K562 (cell line): ENCODE results near the gene TENT5A. TPM values are rescaled to one million over a fixed set of nuclear protein-coding genes. Genes with fewer than 3 reads are reported as not detected.

ENCODE experiments used
- ATAC-seq: fragments of 200-7000 bp; cut with Tn5 transposase; 3 replicates; pipeline ENCODE4 v1.9.1; 2020; ENCODE audit warnings: moderate library complexity
- BruUV-seq: library from RNA; stranded (reverse); fragments of 400-500 nt; replicated peaks from 2 replicates; lab custom pipeline; 2021; lab: Mats Ljungman, UMichigan
- CTCF ChIA-PET: fragments of 300-600 bp; formaldehyde crosslinking; extraction: SDS; loops from one replicate; lab custom pipeline; 2021; ENCODE audit warnings: low intra/inter-chr PET ratio; lab: Yijun Ruan, JAX
- POLR2A ChIA-PET: fragments of 300-600, 350-650 bp; sonication (Branson Sonifier 250); formaldehyde crosslinking; extraction: SDS; loops from one replicate; lab custom pipeline; 2021; ENCODE audit warnings: antibody characterized with exemption, inconsistent platforms; lab: Yijun Ruan, JAX
- DNase-seq, 4 experiments: peaks; one replicate each; pipeline versions ENCODE4 v3.0.0 to v3.0.0-alpha.2; 2011 to 2018; ENCODE audit warnings: low spot score in 3 of 4, mixed read lengths in 3 of 4; ENCODE audit errors: extremely low read depth in 1 of 4
- FAIRE-seq: peaks from 2 replicates; lab custom pipeline; 2011; peaks lifted over from hg19 to GRCh38; lab: Jason Lieb, UNC
- H2AFZ ChIP-seq: 2 replicates; pipeline ENCODE4 v1.6.0; 2011; ENCODE audit warnings: low read depth, low read length, control low read depth, inconsistent platforms
- H3K27ac ChIP-seq: fragments of 200-600 bp; 3 replicates; pipeline ENCODE4 v1.8.0; 2011; ENCODE audit warnings: low read depth, mild to moderate bottlenecking, control low read depth, inconsistent platforms, low read length, moderate library complexity, mixed read lengths; ENCODE audit errors: extremely low read depth
- H3K27me3 ChIP-seq, 2 experiments: fragments of 300-600 bp in 1 of 2; 2 replicates in 1 of 2; 3 replicates in 1 of 2; pipeline versions ENCODE4 v1.6.0 to v1.8.0; 2011; ENCODE audit warnings: inconsistent platforms in 2 of 2, low read length in 2 of 2, mild to moderate bottlenecking in 1 of 2, mixed read lengths in 1 of 2, moderate library complexity in 1 of 2; ENCODE audit not compliant: control insufficient read depth in 2 of 2, insufficient read depth in 2 of 2
- H3K36me3 ChIP-seq: fragments of 300-600 bp; 3 replicates; pipeline ENCODE4 v1.8.0; 2011; ENCODE audit warnings: mild to moderate bottlenecking, low read length, inconsistent platforms; ENCODE audit not compliant: control insufficient read depth, insufficient read depth
- H3K4me1 ChIP-seq, 2 experiments: fragments of 200-600 bp in 1 of 2; replicated peaks in 1 of 2; 2 replicates in 1 of 2; 3 replicates in 1 of 2; pipeline versions ENCODE4 v1.5.1 to v1.8.0; 2011; ENCODE audit warnings: inconsistent platforms in 2 of 2, low read length in 2 of 2, mild to moderate bottlenecking in 1 of 2, mixed read lengths in 1 of 2, moderate library complexity in 1 of 2; ENCODE audit not compliant: control insufficient read depth in 2 of 2, insufficient read depth in 2 of 2
- H3K4me2 ChIP-seq: 2 replicates; pipeline ENCODE4 v1.6.1; 2011; ENCODE audit warnings: low read length, control low read depth, inconsistent platforms, mixed read lengths; ENCODE audit not compliant: insufficient read depth
- H3K4me3 ChIP-seq: fragments of 200-600 bp; sonication (generic), shearing (Covaris generic); 2 replicates; pipeline ENCODE4 v1.5.1; 2016; ENCODE audit warnings: control low read depth, inconsistent platforms
- H3K79me2 ChIP-seq: fragments of 200-600 bp; 3 replicates; pipeline ENCODE4 v1.8.0; 2011; ENCODE audit warnings: low read length, inconsistent platforms; ENCODE audit not compliant: control insufficient read depth, insufficient read depth
- H3K9ac ChIP-seq, 2 experiments: 2 replicates each; pipeline versions ENCODE4 v1.6.0 to v1.6.1; 2011; ENCODE audit warnings: low read depth in 2 of 2, low read length in 2 of 2, control low read depth in 1 of 2, inconsistent platforms in 1 of 2, mild to moderate bottlenecking in 1 of 2, mixed read lengths in 1 of 2; ENCODE audit not compliant: insufficient read depth in 1 of 2
- H3K9me1 ChIP-seq: one replicate; pipeline ENCODE4 v1.6.0; 2011; ENCODE audit warnings: inconsistent platforms, mild to moderate bottlenecking, low read length, moderate library complexity; ENCODE audit not compliant: control insufficient read depth, insufficient read depth
- H3K9me3 ChIP-seq: replicated peaks from 2 replicates; pipeline ENCODE4 v1.5.1; 2011; ENCODE audit warnings: low read depth, low read length, inconsistent platforms; ENCODE audit not compliant: control insufficient read depth, insufficient read depth
- H4K20me1 ChIP-seq: replicated peaks from 2 replicates; pipeline ENCODE4 v1.6.1; 2011; ENCODE audit warnings: low read length, inconsistent platforms, mixed read lengths; ENCODE audit not compliant: control insufficient read depth, insufficient read depth
- CEBPG ChIP-seq, 3 experiments: fragments of 200-800 bp in 1 of 3; sonication (Bioruptor generic) in 1 of 3; sonication (generic) in 1 of 3; formaldehyde crosslinking in 1 of 3; IDR thresholded peaks in 2 of 3; conservative IDR thresholded peaks in 1 of 3; 2 replicates each; pipeline versions ENCODE4 v1.6.1 to v1.8.0; 2016 to 2022; ENCODE audit warnings: missing compliant biosample characterization in 2 of 3, missing genetic modification characterization in 2 of 3, mild to moderate bottlenecking in 1 of 3, missing genetic modification reagents in 1 of 3
- PRMT5 ChIP-seq: sonication (generic); formaldehyde crosslinking; IDR thresholded peaks from 2 replicates; pipeline ENCODE4 v1.5.0; 2020; ENCODE audit warnings: missing genetic modification reagents
- SOX6 ChIP-seq: fragments of 450-650 bp; IDR thresholded peaks from 2 replicates; pipeline ENCODE4 v1.6.1; 2014; ENCODE audit warnings: mild to moderate bottlenecking
- SRF ChIP-seq, 2 experiments: fragments of 250-450, 450-650 bp in 1 of 2; sonication (Bioruptor Pico) in 1 of 2; sonication (generic) in 1 of 2; formaldehyde crosslinking; IDR thresholded peaks; 2 replicates each; pipeline versions ENCODE4 v1.5.0 to v1.5.1; 2020 to 2022; ENCODE audit warnings: mild to moderate bottlenecking in 1 of 2, missing genetic modification reagents in 1 of 2
- ZBTB49 ChIP-seq: sonication (generic); formaldehyde crosslinking; IDR thresholded peaks from 2 replicates; pipeline ENCODE4 v1.8.0; 2022; ENCODE audit warnings: missing genetic modification reagents, mild to moderate bottlenecking, borderline replicate concordance
- ZNF184 ChIP-seq: sonication (generic); formaldehyde crosslinking; IDR thresholded peaks from 2 replicates; pipeline ENCODE4 v1.5.0; 2020; ENCODE audit warnings: missing genetic modification reagents
- WGBS: fragments of 100-300 bp; shearing (Covaris generic); methylation state at CpG from one replicate; pipeline ENCODE4 v1.1.6; 2016; ENCODE audit warnings: low coverage, mixed read lengths; ENCODE audit not compliant: insufficient coverage; ENCODE audit errors: missing lambda C conversion rate; 5-methylcytosine and 5-hydroxymethylcytosine counted together
- in situ Hi-C: fragments of 300-500 bp; cut with MboI; formaldehyde crosslinking; loops from 4 replicates; pipeline ENCODE4 v1.15.0; 2018; ENCODE audit warnings: inconsistent platforms, mixed read lengths
- intact Hi-C: fragments of 100-400 bp; cut with micrococcal nuclease; formaldehyde crosslinking; loops from 2 replicates; pipeline ENCODE4 v1.14.2; 2022
- polyA plus RNA-seq, 8 experiments: library from polyadenylated mRNA; depleted of rRNA in 4 of 8; stranded (reverse) in 5 of 8; unstranded in 3 of 8; fragments of >200 nt; fragmentation: Nextera tagmentation in 2 of 8; fragmentation: Illumina TruSeq in 1 of 8; extraction: Ambion mirVana in 2 of 8; extraction: Trizol in 1 of 8; gene quantifications; 2 replicates each; pipeline versions ENCODE4 v1.2.1 to v1.2.3, GENCODE V29; 2011 to 2014; ENCODE audit warnings: inconsistent platforms in 1 of 8, missing spikeins in 1 of 8
- total RNA-seq, 7 experiments: library from RNA; depleted of rRNA in 6 of 7; stranded (reverse); fragments of >200 nt in 6 of 7; fragmentation: Illumina TruSeq in 2 of 7; extraction: Trizol in 2 of 7; gene quantifications; 2 replicates each; pipeline versions ENCODE4 v1.2.1 to v1.2.3, GENCODE V29; 2011 to 2021; ENCODE audit warnings: low replicate concordance in 1 of 7

The TENT5A gene
- total and polyA plus RNA-seq, 9 of the 15 experiments (the other 6 are each of a cell fraction or from before 2014, with no cell fraction given) = 0.77 to 2.3 (median 1.3) TPM

- TF ChIP-seq ZBTB49 (CRISPR knock-in tag) (no peak), PRMT5 (CRISPR knock-in tag) (no peak), SRF (CRISPR knock-in tag; IDR thresholded peaks at IDR 0.05) (no peak), CEBPG (CRISPR knock-in tag; IDR thresholded peaks at IDR 0.05) (no peak), CEBPG (tag; conservative IDR thresholded peaks at IDR 0.05 in 1 of 2, IDR thresholded peaks at IDR 0.05 in 1 of 2) (no peak), ZNF184 (CRISPR knock-in tag) (no peak)
Measured at GRCh38 chr6:81720427-81720826, 32.1 kb downstream of the TENT5A start (continued).

- ATAC-seq (no peak), DNase-seq (no peak), FAIRE-seq (no peak)
- H3K4me1 ChIP-seq = no peaks in the 10 kb centered on the region
- in situ Hi-C loops = no loop called here
- H3K9ac ChIP-seq = no peak overlapping the region
- H3K27me3 ChIP-seq = no peaks in the 10 kb centered on the region
- H4K20me1 ChIP-seq = no peaks in the 10 kb centered on the region
- BruUV-seq = no TSS peak
- no peak overlapping the region for H2AFZ ChIP-seq
- WGBS = 0% methylated on average over 1 of the region's 1 CpG
- H3K9me1 ChIP-seq = no peaks in the 10 kb centered on the region
- H3K36me3 ChIP-seq = no peaks in the 10 kb centered on the region
- CTCF ChIA-PET = no interaction called here
- POLR2A ChIA-PET = no interaction called here
- no peak overlapping the region for H3K4me3 ChIP-seq
- no peak overlapping the region for H3K27ac ChIP-seq
- no peak for TF ChIP-seq SOX6
- H3K9me3 ChIP-seq = no peaks in the 10 kb centered on the region
- no peak overlapping the region for H3K4me2 ChIP-seq
- intact Hi-C loops = no loop called here
- H3K79me2 ChIP-seq = no peaks in the 10 kb centered on the region
Measured at GRCh38 chr6:81718126-81718525, 34.4 kb downstream of the TENT5A start.
